ENCODE data around the gene NR3C1. TPM values are rescaled to one million over a fixed set of nuclear protein-coding genes. Genes with fewer than 3 reads are reported as not detected.

NR3C1 gene
- total and polyA plus RNA-seq, 2 of the 13 experiments (the other 11 are each of a cell fraction or from before 2014, with no cell fraction given): 10.0 to 24.3 TPM

DNA sequence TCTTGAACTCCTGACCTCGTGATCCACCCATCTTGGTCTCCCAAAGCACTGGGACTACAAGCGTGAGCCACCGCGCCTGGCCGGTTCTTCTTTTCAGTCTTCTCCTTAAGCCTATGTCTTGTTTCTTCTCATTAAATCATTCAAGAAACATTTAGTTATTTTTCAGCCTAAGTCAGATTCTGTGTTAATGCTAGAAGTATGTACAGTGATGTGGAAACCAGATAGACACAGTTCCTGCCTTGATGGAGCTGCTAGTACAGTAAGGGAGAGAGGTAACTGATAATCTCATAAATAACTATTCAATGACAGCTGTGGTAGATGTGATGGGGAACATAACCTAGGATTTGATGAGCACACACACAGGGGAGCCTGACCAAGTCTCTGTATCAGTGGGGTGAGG, 46.3 kb upstream of the NR3C1 start (continued):
- TF ChIP-seq ATF4 (CRISPR knock-in tag; IDR thresholded peaks at IDR 0.05): no peak
- TF ChIP-seq NFIB (CRISPR knock-in tag; IDR thresholded peaks at IDR 0.05; ENCODE audit: borderline replicate concordance): no peak
- TF ChIP-seq HMG20B (CRISPR knock-in tag; conservative IDR thresholded peaks at IDR 0.05): no peak

- DNase-seq (ENCODE audit: low spot score): no peak
Observed at GRCh38 chr5:143448518-143448917, 45.0 kb upstream of the NR3C1 start.

More at GRCh38 chr5:143448518-143448917, 45.0 kb upstream of the NR3C1 start:
- Histone ChIP-seq H3K9me3 (ENCODE audit: low read length) (no peaks in the 10 kb centered on the region), H3K4me3 (replicated peaks in 1 of 3; ENCODE audit: insufficient read depth in 1 of 3, low read depth in 2 of 3, low read length in 3 of 3) (no peak overlapping the region), H3K36me3 (replicated peaks in 1 of 2; ENCODE audit: control insufficient read depth in 1 of 2, insufficient read depth in 2 of 2, low read length in 2 of 2) (no peaks in the 10 kb centered on the region), H4K20me1 (ENCODE audit: insufficient read depth, low read length) (no peaks in the 10 kb centered on the region), H3K4me1 (ENCODE audit: insufficient read depth, low read length) (no peaks in the 10 kb centered on the region), H2AFZ (ENCODE audit: low read length) (no peak overlapping the region), H3K27me3 (ENCODE audit: control insufficient read depth in 1 of 2, insufficient read depth in 2 of 2, low read length in 2 of 2) (no peaks in the 10 kb centered on the region; a peak in 2 of 5 replicates), H3K4me2 (ENCODE audit: low read depth, low read length) (no peak overlapping the region), H3K79me2 (ENCODE audit: insufficient read depth, low read length) (no peaks in the 10 kb centered on the region), H3K27ac (ENCODE audit: extremely low read length, insufficient read depth, low read length) (no peak overlapping the region), H3K9ac (ENCODE audit: insufficient read depth, low read depth, low read length) (no peak overlapping the region)
- FAIRE-seq: no peak
- in situ Hi-C loops (cut with HindIII; ENCODE audit: extremely low pct_ligation_motif_present, low pct_unique_long_range_greater_than_20kb): loop anchor here (25.0 kb wide), 1 partner anchor 364 kb away; the partner anchor contains the start of gene HMHB1
- ChIA-PET CTCF (ENCODE audit: low intra/inter-chr PET ratio, low total read pairs) (no interaction called here), POLR2A (no interaction called here)
- intact Hi-C loops (cut with micrococcal nuclease; ENCODE audit: unreplicated experiment): no loop called here
- TF ChIP-seq ZNF574 (CRISPR knock-in tag; IDR thresholded peaks at IDR 0.05) (peak; percentile 95), ZNF225 (CRISPR knock-in tag; IDR thresholded peaks at IDR 0.05) (no peak), STAG1 (CRISPR knock-in tag; IDR thresholded peaks at IDR 0.05) (0 out of 2 replicates have a peak, but pooled peaks have one; percentile 6), ZNF143 (CRISPR knock-in tag; IDR thresholded peaks at IDR 0.05) (peak; percentile 36; the same call in 1 of the 2 replicates), PRMT3 (CRISPR knock-in tag; IDR thresholded peaks at IDR 0.05; ENCODE audit: borderline replicate concordance, low read depth) (no peak), ZMYM4 (CRISPR knock-in tag; IDR thresholded peaks at IDR 0.05) (peak; percentile 58)
- TF ChIP-seq, protein P1, sequence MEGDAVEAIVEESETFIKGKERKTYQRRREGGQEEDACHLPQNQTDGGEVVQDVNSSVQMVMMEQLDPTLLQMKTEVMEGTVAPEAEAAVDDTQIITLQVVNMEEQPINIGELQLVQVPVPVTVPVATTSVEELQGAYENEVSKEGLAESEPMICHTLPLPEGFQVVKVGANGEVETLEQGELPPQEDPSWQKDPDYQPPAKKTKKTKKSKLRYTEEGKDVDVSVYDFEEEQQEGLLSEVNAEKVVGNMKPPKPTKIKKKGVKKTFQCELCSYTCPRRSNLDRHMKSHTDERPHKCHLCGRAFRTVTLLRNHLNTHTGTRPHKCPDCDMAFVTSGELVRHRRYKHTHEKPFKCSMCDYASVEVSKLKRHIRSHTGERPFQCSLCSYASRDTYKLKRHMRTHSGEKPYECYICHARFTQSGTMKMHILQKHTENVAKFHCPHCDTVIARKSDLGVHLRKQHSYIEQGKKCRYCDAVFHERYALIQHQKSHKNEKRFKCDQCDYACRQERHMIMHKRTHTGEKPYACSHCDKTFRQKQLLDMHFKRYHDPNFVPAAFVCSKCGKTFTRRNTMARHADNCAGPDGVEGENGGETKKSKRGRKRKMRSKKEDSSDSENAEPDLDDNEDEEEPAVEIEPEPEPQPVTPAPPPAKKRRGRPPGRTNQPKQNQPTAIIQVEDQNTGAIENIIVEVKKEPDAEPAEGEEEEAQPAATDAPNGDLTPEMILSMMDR (CRISPR knock-in tag; IDR thresholded peaks at IDR 0.05): 0 out of 2 replicates have a peak, but pooled peaks have one; percentile 11
- ATAC-seq: no peak
- no TSS peak for BruUV-seq (replicated peaks)

Data from HepG2 (cell line).